HG03460 (cell line): ENCODE data around the gene TAF12.
"Not testable (repeated sequence)": the region's sequence is repeated elsewhere in the genome, so short reads cannot be mapped to it uniquely, and the experiment has no call there.

Experiments used
- ATAC-seq: cut with Tn5 transposase; IDR thresholded peaks from one replicate; pipeline ENCODE4 v1.9.1; 2021; ENCODE audit not compliant: unreplicated experiment

Gene TAF12

GRCh38 chr1:28645406-28645805 lies 2.5 kb upstream of the TAF12 start:
- not testable (repeated sequence) for ATAC-seq

- ATAC-seq = no peak
These were observed 1.6 kb upstream of the TAF12 start for GRCh38 chr1:28644494-28644893.

GRCh38 chr1:28642056-28642846 lies 616 bp downstream of the TAF12 start:
- peak; percentile 19 for ATAC-seq

GRCh38 chr1:28640766-28641165 lies 2.1 kb downstream of the TAF12 start:
- ATAC-seq = no peak

GRCh38 chr1:28632560-28632959 lies 10.3 kb downstream of the TAF12 start:
- no peak for ATAC-seq

- ATAC-seq = no peak
These were observed 11.2 kb downstream of the TAF12 start for GRCh38 chr1:28631713-28632112.

GRCh38 chr1:28613175-28613574 lies 29.7 kb downstream of the TAF12 start:
- no peak for ATAC-seq

- no peak for ATAC-seq
These were observed 36.1 kb downstream of the TAF12 start for GRCh38 chr1:28606771-28607170.

GRCh38 chr1:28604962-28605361 lies 37.9 kb downstream of the TAF12 start:
- ATAC-seq = no peak

- ATAC-seq = no peak
These were observed 38.5 kb downstream of the TAF12 start for GRCh38 chr1:28604411-28604810.

- ATAC-seq = no peak
These were observed 40.1 kb downstream of the TAF12 start for GRCh38 chr1:28602536-28603439.

- ATAC-seq = no peak
These were observed 41.2 kb downstream of the TAF12 start for GRCh38 chr1:28601696-28602095.

GRCh38 chr1:28596276-28596675 lies 46.6 kb downstream of the TAF12 start:
- ATAC-seq = not testable (repeated sequence)

GRCh38 chr1:28595412-28596191 lies 47.3 kb downstream of the TAF12 start:
- ATAC-seq = no peak

GRCh38 chr1:28594686-28595411 lies 48.0 kb downstream of the TAF12 start:
- not testable (repeated sequence) for ATAC-seq

- ATAC-seq = not testable (repeated sequence)
These were observed 48.9 kb downstream of the TAF12 start for GRCh38 chr1:28593988-28594356.

- ATAC-seq = peak; percentile 55
These were observed 50.4 kb downstream of the TAF12 start for GRCh38 chr1:28592321-28593071.

- peak; percentile 31 for ATAC-seq
These were observed 51.1 kb downstream of the TAF12 start, which contains the start of gene RAB42 for GRCh38 chr1:28591708-28592320. TSS of gene RAB42 (plus strand) at chr1:28592265. CDS start at chr1:28592512, 247 bp downstream.
